ENCODE results near the gene MSI2.

The MSI2 gene

GRCh38 chr17:57666946-57667345, 410.6 kb downstream of the MSI2 start:
- DNase-seq (ENCODE audit: low read depth), result no peak

DNA sequence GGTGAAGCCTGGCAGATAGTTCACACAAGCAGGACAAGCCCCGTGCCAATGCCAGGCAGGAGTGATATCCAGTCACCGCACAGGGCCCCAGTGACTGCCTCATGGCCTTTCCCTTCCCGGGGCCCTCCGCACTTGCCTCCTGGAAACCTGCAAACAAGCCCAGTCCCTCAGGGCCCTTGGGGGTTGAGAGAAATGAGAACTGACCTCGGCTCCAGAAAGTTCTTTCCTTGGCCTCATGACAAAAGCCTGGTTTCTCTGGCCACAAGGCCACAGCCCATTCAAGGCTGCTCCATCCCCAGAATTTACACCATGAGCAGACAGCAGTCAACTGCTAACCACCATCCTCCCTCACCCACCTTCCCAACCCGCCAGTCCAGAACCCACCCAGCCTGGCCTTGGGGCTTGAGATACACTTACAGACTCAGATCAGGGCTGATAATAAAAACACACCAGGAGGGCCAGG, 411.2 kb downstream of the MSI2 start:
- no peak for DNase-seq (ENCODE audit: low read depth)

GRCh38 chr17:57668332-57668731, 412.0 kb downstream of the MSI2 start:
- DNase-seq (ENCODE audit: low read depth), result no peak

DNA sequence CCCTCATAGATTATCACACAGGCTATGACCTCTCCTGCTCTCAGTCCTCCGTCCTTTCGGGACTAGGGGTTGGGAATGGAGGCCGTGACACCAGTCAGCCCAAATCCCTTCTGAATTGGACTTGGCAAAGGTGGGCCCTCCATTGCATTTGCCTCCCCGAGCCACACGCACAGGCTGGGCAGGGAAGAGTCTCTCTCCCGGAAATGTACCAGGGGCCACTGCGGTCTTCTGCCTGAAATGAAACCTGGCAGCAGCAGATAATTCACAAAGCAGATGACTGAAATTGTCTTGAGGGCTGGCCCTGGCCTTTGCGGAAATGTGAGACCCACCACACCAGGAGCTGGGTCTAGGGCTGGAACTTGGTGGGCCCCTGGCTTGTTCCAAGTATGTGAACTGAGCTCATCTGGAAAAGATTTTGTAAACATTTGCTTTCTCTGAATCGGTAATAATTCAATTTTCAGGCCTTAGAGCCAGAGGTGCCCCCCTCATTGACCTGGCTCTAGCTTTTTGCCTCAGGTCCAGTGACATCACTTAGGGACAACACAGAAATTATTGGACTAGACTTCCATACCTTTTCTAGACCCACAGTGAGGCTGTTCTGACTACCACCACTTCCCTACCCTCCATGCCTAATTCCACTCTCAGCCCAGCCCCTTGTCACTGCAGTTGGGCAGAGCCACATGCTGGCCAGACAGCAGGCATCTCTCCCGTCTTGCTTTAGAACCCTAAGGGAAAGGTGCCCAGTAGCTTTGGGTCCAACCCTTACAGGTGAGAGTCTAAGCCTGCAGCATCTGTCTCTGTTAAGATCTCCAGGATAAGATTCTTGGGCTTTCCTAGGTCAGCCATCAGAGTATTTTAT, 413.6 kb downstream of the MSI2 start:
- DNase-seq (ENCODE audit: low read depth), result no peak

- no peak for DNase-seq (ENCODE audit: low read depth)
Observed at GRCh38 chr17:57670769-57671569, 414.6 kb downstream of the MSI2 start.

GRCh38 chr17:57671667-57672632, 415.6 kb downstream of the MSI2 start:
- DNase-seq (ENCODE audit: low read depth), result peak; percentile 81

GRCh38 chr17:57672971-57673370, 416.6 kb downstream of the MSI2 start:
- DNase-seq (ENCODE audit: low read depth), result no peak

DNA sequence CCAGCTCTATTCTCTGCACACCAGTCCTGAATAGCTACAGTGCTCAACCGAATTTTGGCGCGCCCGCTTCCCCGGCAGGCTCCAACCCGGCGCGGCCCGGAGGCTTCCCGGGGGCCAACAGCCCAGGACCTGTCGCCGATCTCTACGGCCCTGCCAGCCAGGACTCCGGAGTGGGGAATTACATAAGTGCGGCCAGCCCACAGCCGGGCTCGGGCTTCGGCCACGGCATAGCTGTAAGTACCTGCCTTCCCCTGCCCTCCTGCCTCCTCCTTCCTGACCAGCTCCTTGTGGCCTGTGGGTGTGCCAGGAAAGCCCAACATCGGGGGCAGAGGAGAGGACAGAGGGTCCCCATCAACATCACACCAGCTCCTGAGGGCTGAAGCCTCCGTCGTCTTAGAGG, 418.6 kb downstream of the MSI2 start:
- no peak for DNase-seq (ENCODE audit: low read depth)

DNA sequence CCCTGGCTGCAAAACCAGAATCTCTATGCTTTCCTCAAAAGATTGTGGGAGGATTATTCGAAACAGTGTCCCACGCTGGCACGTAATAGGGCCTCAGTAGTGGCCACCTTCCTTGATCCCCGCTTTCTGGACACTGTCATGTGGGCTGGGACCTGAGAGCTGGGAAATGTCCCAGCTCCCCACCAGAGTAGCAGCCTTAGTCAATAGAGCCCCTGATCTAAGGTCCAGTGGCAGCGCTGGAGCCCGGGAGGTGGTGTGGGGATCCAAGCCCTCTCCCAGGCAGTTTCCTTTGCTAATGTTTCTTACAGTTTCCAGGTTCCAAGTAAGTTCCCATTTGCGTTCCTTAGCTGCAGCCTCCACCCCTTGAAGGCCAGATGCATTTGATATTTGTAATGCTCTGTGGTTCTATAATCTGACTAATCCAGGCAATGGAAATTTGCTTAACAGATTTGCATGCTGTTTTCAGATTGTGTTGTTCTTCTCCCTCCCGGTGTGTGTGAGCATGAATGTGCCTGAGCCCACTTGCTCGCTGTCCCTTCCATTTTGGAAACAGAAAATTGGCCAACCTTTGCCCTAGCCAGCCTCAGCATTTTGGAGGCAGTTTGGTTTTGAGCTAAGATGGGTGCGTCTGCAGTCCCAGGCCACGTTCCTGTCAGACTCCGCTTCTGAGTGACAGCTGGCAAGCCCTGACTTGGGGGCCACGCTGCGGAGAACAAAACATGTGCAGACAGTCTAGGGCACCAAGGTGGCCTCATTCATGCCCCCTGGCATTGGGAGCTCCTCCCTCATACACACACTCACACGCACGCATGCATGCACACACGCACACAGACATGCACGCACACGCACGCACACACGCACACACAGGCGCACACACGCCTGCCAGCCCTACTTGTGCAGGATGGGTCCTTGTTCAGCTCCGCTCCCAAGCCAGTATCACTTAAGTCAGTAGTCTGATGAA, 419.4 kb downstream of the MSI2 start:
- no peak for DNase-seq (ENCODE audit: low read depth)

GRCh38 chr17:57676543-57676942, 420.2 kb downstream of the MSI2 start:
- no peak for DNase-seq (ENCODE audit: low read depth)

GRCh38 chr17:57677301-57677700, 421.0 kb downstream of the MSI2 start:
- no peak for DNase-seq (ENCODE audit: low read depth)

- DNase-seq (ENCODE audit: low read depth), result no peak
Observed at GRCh38 chr17:57677858-57678257, 421.5 kb downstream of the MSI2 start.

GRCh38 chr17:57678393-57678792, 422.1 kb downstream of the MSI2 start:
- DNase-seq (ENCODE audit: low read depth), result no peak

- DNase-seq (ENCODE audit: low read depth), result no peak
Observed at GRCh38 chr17:57679356-57679755, 423.0 kb downstream of the MSI2 start.

GRCh38 chr17:57679906-57680695, 423.8 kb downstream of the MSI2 start:
- DNase-seq (ENCODE audit: low read depth), result no peak

DNA sequence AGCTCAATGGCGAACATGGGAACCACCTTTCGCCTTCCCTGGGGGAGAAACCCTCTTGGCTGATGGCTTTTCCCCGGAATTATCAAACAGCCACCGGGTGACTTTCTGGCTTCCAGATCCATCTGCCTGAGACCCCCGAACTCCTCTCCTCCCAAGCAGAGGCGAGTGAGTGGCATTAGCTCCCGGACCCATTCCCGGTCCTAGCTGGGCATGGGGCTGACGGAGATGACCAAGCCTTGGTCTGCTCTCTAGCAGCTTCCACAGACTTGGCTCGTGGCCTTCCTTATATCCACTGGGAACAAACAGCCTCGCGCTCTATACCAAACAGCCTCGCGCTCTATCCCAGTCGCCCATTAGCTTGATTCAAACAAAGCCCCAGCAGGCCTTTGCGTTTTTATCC, 426.4 kb downstream of the MSI2 start:
- DNase-seq (ENCODE audit: low read depth), result no peak

DNA sequence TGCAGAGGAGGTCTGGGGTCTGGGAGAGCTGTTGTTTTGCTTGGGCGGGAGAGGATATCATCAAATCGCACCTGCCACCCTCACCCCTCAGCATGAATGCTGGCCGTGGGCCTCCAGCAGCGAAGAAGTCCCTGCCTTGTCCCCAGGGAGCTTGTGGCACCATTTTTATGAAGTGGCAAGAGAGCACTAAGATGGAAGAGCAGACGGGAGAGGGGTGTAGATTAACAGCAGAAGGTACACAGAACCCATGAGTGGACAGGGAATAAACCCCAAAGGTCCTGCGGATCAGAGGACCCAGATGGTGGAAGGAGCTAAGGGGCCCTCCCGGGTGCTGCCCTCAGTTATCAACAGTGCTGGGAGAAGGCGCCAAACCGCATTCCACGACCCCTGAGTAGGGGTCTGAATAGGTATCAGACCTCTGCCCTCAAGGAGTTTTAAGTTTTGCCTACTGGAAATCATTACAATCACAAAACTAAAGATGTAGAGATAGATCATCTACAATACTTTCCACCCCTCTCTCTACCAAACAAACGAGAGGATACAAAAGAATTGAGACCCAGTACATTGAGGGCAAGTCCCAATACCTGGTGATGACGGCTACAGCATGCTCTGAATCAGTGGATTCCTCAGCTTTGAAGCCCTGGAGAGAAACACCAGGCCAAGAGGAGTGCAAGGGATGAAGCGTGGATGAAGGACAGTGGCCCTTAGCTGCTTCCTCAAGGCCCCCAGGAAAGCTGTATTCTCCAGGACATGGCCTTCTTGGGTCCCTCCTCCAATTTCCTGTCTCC, 428.6 kb downstream of the MSI2 start:
- DNase-seq (ENCODE audit: low read depth), result no peak

- no peak for DNase-seq (ENCODE audit: low read depth)
Observed at GRCh38 chr17:57685499-57686132, 429.3 kb downstream of the MSI2 start.

DNA sequence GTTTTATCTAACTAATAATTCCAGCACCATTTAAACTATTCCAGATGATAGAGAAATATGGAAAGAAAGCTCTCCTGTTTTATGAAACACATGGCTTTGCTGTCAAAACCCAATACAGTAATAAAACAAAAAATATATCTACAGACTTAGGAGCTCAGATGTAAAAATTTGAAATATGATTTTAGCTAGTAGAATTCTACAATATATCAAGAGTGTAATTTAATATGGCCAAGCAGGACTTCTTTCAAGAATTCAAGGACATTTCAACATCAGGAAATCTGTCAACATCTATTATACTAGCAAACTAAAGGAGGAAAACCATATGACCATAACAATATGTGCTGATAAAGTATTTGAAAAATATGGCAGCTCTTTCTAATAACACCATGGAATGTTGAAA, 431.3 kb downstream of the MSI2 start:
- DNase-seq (ENCODE audit: low read depth), result no peak
